ENCODE results near the gene LRIG1. TPM values are rescaled to one million over a fixed set of nuclear protein-coding genes. Genes with fewer than 3 reads are reported as not detected.
A peak's percentile ranks its signal among the peaks of the same experiment; 100 is the strongest.

LRIG1 gene
- total and polyA plus RNA-seq, 10 of the 15 experiments (the other 5 are each of a cell fraction or from before 2014, with no cell fraction given) = 0.84 to 16.4 (median 8.1) TPM

GRCh38 chr3:66481071-66482017, 19.5 kb downstream of the LRIG1 start (continued):
- TF ChIP-seq CUX1 (IDR thresholded peaks at IDR 0.05; ENCODE audit: insufficient replicate concordance, low read depth, low read length) = no peak
- TF ChIP-seq ZSCAN29 (IDR thresholded peaks at IDR 0.05) = no peak
- TF ChIP-seq SMAD5 (IDR thresholded peaks at IDR 0.05; ENCODE audit: low read depth) = no peak
- TF ChIP-seq POLR2A (IDR thresholded peaks at IDR 0.05; ENCODE audit: low read depth, low read length) = no peak
- TF ChIP-seq EZH2 (IDR thresholded peaks at IDR 0.05; ENCODE audit: borderline replicate concordance, control insufficient read depth, low read depth, low read length) = no peak
- no peak for TF ChIP-seq ZNF592 (IDR thresholded peaks at IDR 0.05)
- no peak for TF ChIP-seq GABPA (IDR thresholded peaks at IDR 0.05; ENCODE audit: low read depth)
- no peak for TF ChIP-seq SKIL (IDR thresholded peaks at IDR 0.05; ENCODE audit: low read depth, poor library complexity, severe bottlenecking)
- no peak for TF ChIP-seq CTCF (IDR thresholded peaks at IDR 0.05 in 2 of 3, conservative IDR thresholded peaks at IDR 0.05 in 1 of 3; ENCODE audit: control insufficient read depth in 2 of 3, extremely low read depth in 1 of 3, insufficient read depth in 1 of 3, low read depth in 3 of 3, low read length in 3 of 3)
- TF ChIP-seq PAX5 (IDR thresholded peaks at IDR 0.05; ENCODE audit: borderline replicate concordance, low read depth, low read length) = no peak
- TF ChIP-seq TBL1XR1 (IDR thresholded peaks at IDR 0.05; ENCODE audit: low read depth, low read length) = no peak
- TF ChIP-seq NFIC (IDR thresholded peaks at IDR 0.05; ENCODE audit: low read depth, low read length) = no peak
- TF ChIP-seq ZNF24 (IDR thresholded peaks at IDR 0.05) = no peak
- no peak for TF ChIP-seq ZNF207 (IDR thresholded peaks at IDR 0.05; ENCODE audit: borderline replicate concordance)
- peak; percentile 80 for TF ChIP-seq IKZF1 (conservative IDR thresholded peaks at IDR 0.05)
- TF ChIP-seq RUNX3 (IDR thresholded peaks at IDR 0.05; ENCODE audit: low read length) = peak; percentile 18; the same call in 1 of the 2 replicates
